GM12801 (cell line): ENCODE results near the gene ATXN1.

ENCODE experiments used
- CTCF ChIP-seq: IDR thresholded peaks from one replicate; pipeline ENCODE4 v1.5.1; 2011; ENCODE audit warnings: control low read depth; ENCODE audit not compliant: insufficient read length; ENCODE audit errors: extremely low read depth

Gene ATXN1

GRCh38 chr6:16274483-16274882, 486.8 kb downstream of the ATXN1 start:
- no peak for TF ChIP-seq CTCF

GRCh38 chr6:16273256-16273655, 488.0 kb downstream of the ATXN1 start:
- TF ChIP-seq CTCF, result no peak

- TF ChIP-seq CTCF, result no peak
Observed at GRCh38 chr6:16272201-16272600, 489.1 kb downstream of the ATXN1 start.

- no peak for TF ChIP-seq CTCF
Observed at GRCh38 chr6:16271428-16271827, 489.8 kb downstream of the ATXN1 start.

- no peak for TF ChIP-seq CTCF
Observed at GRCh38 chr6:16270178-16270794, 491.0 kb downstream of the ATXN1 start.

- TF ChIP-seq CTCF, result no peak
Observed at GRCh38 chr6:16267428-16268263, 493.6 kb downstream of the ATXN1 start.

- TF ChIP-seq CTCF, result no peak
Observed at GRCh38 chr6:16265351-16266341, 495.6 kb downstream of the ATXN1 start.
